GM20000 (cell line): ENCODE data around the gene GNAQ.

ENCODE experiments used
- DNase-seq: peaks from one replicate; pipeline ENCODE4 v3.0.0; 2012; ENCODE audit warnings: low spot score
- TF ChIP-seq, protein P1 (sequence below): IDR thresholded peaks from 2 replicates; pipeline ENCODE4 v1.5.1; 2012; ENCODE audit warnings: mild to moderate bottlenecking, control low read depth; ENCODE audit errors: extremely low read depth, missing control alignments

Gene GNAQ

DNA sequence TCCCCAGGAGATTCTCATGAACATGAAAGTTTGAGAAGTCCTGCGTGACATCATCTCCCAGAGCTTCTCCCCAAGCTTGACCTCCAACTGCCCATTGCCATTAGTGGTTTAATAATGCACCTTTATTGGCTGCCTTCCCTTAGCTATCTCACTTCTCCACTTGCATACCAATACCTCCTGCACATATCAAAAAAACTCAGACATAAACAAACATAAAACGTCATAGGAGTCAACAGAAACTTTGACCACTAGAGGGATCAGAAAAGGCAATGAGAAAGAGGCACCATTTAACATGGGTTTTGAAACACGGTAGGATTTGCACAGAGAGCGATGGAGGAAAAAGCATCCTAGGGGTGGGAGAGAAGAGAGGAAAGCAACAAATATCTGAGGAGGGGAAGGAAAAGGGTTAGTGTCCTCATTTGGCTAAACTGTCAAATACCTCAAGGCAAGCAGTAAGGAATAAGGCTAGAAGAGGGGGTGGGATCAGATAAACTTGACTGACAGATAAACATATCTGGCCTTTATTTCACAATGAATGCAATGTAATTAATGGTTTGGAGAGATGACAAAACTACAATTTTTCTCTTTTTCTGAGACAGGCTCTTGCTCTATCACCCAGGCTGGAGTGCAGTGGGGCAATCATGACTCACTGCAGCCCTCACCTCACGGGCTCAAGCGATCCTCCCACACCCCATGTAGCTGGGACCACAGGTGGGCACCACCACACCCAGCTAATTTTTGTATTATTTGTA is 27.0 kb downstream of the GNAQ start:
- TF ChIP-seq, protein P1, sequence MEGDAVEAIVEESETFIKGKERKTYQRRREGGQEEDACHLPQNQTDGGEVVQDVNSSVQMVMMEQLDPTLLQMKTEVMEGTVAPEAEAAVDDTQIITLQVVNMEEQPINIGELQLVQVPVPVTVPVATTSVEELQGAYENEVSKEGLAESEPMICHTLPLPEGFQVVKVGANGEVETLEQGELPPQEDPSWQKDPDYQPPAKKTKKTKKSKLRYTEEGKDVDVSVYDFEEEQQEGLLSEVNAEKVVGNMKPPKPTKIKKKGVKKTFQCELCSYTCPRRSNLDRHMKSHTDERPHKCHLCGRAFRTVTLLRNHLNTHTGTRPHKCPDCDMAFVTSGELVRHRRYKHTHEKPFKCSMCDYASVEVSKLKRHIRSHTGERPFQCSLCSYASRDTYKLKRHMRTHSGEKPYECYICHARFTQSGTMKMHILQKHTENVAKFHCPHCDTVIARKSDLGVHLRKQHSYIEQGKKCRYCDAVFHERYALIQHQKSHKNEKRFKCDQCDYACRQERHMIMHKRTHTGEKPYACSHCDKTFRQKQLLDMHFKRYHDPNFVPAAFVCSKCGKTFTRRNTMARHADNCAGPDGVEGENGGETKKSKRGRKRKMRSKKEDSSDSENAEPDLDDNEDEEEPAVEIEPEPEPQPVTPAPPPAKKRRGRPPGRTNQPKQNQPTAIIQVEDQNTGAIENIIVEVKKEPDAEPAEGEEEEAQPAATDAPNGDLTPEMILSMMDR: no peak
- no peak for DNase-seq

DNA sequence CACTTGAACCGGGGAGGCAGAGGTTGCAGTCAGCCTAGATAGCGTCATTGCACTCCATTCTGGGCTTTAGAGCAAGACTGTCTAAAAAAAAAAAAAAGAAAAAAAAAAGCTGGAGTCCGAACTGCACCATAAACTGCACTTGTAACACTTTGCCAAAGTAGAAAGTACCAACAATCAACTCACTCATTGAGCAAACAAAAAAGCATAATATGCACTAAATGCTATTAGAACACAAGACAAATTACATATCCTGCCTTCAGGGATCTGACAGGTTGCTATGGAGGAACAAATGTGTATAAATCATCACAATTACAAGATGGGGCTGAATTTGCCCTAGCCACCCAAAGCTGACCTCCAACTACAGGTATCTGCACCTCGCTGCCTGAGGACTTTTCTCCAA is 27.9 kb downstream of the GNAQ start:
- DNase-seq: no peak
- TF ChIP-seq, protein P1: no peak

DNA sequence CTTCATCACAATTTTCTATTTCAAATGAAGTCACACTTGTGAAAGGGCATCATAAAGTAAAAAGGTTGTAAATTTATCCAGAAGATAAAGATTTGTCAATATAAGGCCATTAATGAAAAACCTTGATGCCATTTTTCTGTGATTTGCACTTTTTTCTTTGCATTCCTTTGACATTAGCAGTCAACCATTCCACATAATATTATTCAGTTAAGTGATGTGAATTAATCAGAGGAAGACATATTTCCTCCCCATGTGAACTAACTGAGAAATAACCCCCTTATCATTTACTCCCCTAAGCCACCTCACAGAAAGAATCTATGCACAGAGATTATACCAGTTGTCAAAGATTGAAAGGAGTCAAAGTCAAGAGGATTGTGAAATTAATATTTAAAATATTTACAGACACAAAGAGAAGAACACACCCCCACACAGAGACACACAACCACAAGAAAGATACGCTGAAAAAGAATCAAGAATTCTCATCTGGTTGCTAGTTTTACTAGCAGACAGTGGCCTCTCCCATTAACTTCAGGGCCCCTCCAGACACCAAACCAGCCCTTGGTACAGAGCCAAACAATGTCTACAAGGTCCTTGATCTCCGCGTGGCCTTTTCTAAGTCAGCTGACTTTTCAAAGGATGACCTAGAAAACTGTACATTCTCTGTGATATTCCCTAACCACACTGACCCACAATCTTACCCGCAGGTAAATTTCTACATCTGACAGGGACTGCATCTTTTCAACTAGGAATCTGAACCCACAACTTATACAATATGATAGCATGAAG is 29.5 kb downstream of the GNAQ start:
- no peak for DNase-seq
- TF ChIP-seq, protein P1: no peak

DNA sequence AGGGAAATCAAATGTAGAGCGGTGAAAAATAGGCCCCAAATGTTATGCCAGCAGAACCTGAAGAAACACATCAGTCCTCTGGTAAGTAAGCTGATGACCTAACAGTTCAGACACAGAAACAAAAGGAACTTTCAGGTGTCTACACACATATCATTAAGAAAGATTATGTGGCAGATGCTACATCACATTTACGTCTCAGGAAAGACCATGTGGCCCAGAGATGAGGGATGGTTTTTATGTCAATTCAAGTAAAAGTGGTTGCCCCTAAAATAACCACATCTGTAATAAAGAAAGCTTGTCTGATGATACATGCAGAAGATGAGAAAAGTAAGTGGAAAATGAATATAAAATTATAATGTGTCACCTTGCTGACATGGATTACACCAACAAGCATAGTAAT is 31.4 kb downstream of the GNAQ start:
- TF ChIP-seq, protein P1: no peak
- no peak for DNase-seq

DNA sequence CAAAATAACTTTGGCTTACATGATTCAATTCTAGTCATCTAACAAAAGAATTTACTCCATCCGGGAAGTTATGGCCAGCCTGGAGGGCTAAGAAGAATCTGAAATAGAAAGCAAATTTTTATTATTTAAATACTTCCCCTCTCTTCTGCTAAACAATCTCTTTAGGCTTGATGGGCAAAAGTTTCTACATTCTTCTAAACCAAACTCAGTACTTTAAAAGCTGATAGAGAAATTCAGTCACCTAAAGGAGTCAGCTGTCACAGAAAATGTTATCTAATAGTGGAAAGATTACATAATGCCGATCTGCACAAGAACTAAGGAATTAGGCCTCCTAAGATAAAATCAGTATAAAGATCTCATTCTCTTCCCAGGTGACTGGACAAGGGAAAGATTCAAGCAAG is 32.4 kb downstream of the GNAQ start:
- TF ChIP-seq, protein P1: no peak
- DNase-seq: no peak

DNA sequence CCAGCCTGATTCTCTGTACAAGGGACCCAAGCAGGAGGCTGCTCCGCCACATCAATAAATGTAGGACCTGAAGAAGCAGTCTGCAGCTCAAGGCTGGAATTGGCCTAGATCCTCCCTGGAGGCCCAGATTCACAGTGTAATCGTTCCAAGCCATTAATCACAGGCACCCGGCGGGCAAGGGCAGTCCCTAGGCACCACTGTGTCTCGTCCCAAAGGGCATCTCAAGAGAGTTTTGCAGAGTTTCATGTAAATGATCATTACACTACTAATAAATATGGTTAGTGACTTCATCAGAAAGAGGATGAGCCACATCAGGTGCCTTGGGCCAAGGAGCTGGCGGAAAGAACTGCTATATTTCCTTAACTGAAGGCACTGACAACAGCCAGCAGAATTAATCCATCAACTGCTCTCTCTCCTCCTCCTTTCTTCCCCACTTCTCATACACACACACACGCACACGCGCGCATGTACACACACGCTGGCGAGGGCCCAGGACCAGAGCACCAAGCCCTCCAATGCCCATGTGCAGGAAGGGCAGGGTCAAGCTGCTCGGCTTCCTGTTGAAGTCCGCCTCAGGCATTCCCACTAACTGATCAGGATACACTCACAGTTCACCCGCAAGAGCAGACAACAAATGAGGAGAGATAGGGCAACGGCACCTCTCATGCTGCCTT is 33.9 kb downstream of the GNAQ start:
- DNase-seq: no peak
- TF ChIP-seq, protein P1: no peak

DNA sequence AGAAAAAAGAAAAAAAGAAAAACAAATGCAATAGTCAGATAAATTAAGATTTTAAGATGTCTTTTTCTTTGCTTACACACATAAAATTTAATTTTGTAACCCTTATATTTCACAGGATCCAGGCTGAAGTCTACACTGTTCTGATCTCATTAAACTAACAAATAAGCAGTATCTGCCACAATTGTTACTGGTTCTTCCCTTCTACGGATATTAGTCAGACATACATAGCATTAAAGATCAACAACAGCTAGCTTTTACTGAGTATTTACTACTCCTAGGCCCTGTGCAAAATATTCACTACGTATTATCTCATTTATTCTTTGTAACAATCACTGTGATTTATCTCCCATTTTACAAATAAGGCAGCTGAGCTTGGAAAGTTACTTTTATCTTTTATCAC is 34.9 kb downstream of the GNAQ start:
- no peak for DNase-seq
- TF ChIP-seq, protein P1: no peak
